Stimulated activated CD4-positive, alpha-beta T cell treated with anti-CD3 and anti-CD28 coated beads, Interleukin-1b, Interleukin-23, amount 100 ng/mL, for 48 hours (primary cell): ENCODE results near the gene NACA.
"Not testable (repeated sequence)": the region's sequence is repeated elsewhere in the genome, so short reads cannot be mapped to it uniquely, and the experiment has no call there.

Experiments used
- DNase-seq: peaks from one replicate; pipeline ENCODE4 v3.0.0-alpha.2; 2020

Gene NACA

GRCh38 chr12:56723889-56724700, 1.0 kb downstream of the NACA start:
- DNase-seq, result no peak

GRCh38 chr12:56723352-56723751, 1.7 kb downstream of the NACA start:
- no peak for DNase-seq

- no peak for DNase-seq
Measured at GRCh38 chr12:56722832-56723231, 2.3 kb downstream of the NACA start.

GRCh38 chr12:56721721-56722120, 3.4 kb downstream of the NACA start:
- no peak for DNase-seq

GRCh38 chr12:56721216-56721615, 3.9 kb downstream of the NACA start:
- no peak for DNase-seq

- DNase-seq, result no peak
Measured at GRCh38 chr12:56720731-56721151, 4.4 kb downstream of the NACA start.

- DNase-seq, result no peak
Measured at GRCh38 chr12:56719056-56719455, 6.0 kb downstream of the NACA start.

GRCh38 chr12:56718636-56719035, 6.5 kb downstream of the NACA start:
- DNase-seq, result no peak

- DNase-seq, result no peak
Measured at GRCh38 chr12:56718149-56718548, 7.0 kb downstream of the NACA start.

- DNase-seq, result no peak
Measured at GRCh38 chr12:56716933-56717880, 7.9 kb downstream of the NACA start.

GRCh38 chr12:56716458-56716857, 8.6 kb downstream of the NACA start:
- DNase-seq, result no peak

- no peak for DNase-seq
Measured at GRCh38 chr12:56715798-56716197, 9.3 kb downstream of the NACA start.

- no peak for DNase-seq
Measured at GRCh38 chr12:56714431-56714929, 10.6 kb downstream of the NACA start.

GRCh38 chr12:56713345-56713744, 11.8 kb downstream of the NACA start:
- no peak for DNase-seq

- DNase-seq, result no peak
Measured at GRCh38 chr12:56709759-56710376, 15.2 kb downstream of the NACA start.

- not testable (repeated sequence) for DNase-seq
Measured at GRCh38 chr12:56704522-56704921, 20.6 kb downstream of the NACA start.

GRCh38 chr12:56699020-56699661, 26.0 kb downstream of the NACA start:
- no peak for DNase-seq

GRCh38 chr12:56695327-56696101, 29.6 kb downstream of the NACA start:
- DNase-seq, result no peak

- no peak for DNase-seq
Measured at GRCh38 chr12:56694161-56694560, 30.9 kb downstream of the NACA start.

GRCh38 chr12:56688846-56689109, 36.3 kb downstream of the NACA start:
- DNase-seq, result no peak

GRCh38 chr12:56688129-56688845, 36.8 kb downstream of the NACA start, which contains the start of gene PTGES3:
Gene PTGES3 (minus strand): TSS chr12:56688284. CDS start chr12:56687999, 285 bp downstream.
- peak; percentile 98 for DNase-seq
